ENCODE data around the gene PCP2. TPM values are rescaled to one million over a fixed set of nuclear protein-coding genes. Genes with fewer than 3 reads are reported as not detected.
"Not testable (repeated sequence)": the region's sequence is repeated elsewhere in the genome, so short reads cannot be mapped to it uniquely, and the experiment has no call there.

The PCP2 gene
- total and polyA plus RNA-seq, 2 donors from 2014 or later = 6.1 to 8.9 TPM

GRCh38 chr19:7645656-7646425 is 12.3 kb upstream of the PCP2 start:
- no peaks in the 10 kb centered on the region for H3K9me3 ChIP-seq (ENCODE audit: control insufficient read depth in 2 of 3, insufficient read depth in 1 of 3, low read length in 3 of 3)
- no peak for DNase-seq
- no peaks in the 10 kb centered on the region for H3K4me1 ChIP-seq (ENCODE audit: control insufficient read depth in 2 of 3, insufficient read depth in 2 of 3, low read depth in 1 of 3, low read length in 3 of 3)
- FAIRE-seq = no peak
- no peaks in the 10 kb centered on the region for H3K27me3 ChIP-seq (ENCODE audit: control insufficient read depth, insufficient read depth, low read length)
- no peaks in the 10 kb centered on the region for H3K36me3 ChIP-seq (ENCODE audit: control insufficient read depth in 2 of 3, insufficient read depth in 3 of 3, low read length in 3 of 3)
- intact Hi-C loops (cut with DNase I) = no loop called here
- no peak for TF ChIP-seq CTCF (IDR thresholded peaks at IDR 0.05; ENCODE audit: borderline replicate concordance, extremely low read depth, insufficient read depth)
- H3K9ac ChIP-seq (ENCODE audit: low read length in 3 of 3) = no peak overlapping the region
- no peak overlapping the region for H3K27ac ChIP-seq (ENCODE audit: low read depth in 2 of 2, low read length in 2 of 2)
- no peak overlapping the region for H3K4me3 ChIP-seq (ENCODE audit: low read length in 3 of 3)

GRCh38 chr19:7645163-7645562 is 11.6 kb upstream of the PCP2 start:
- Histone ChIP-seq H3K36me3 (ENCODE audit: control insufficient read depth in 2 of 3, insufficient read depth in 3 of 3, low read length in 3 of 3) (peaks cover 0 to 4% (median 0%) of the 10 kb centered on the region in 3 donors), H3K4me3 (ENCODE audit: low read length in 3 of 3) (no peak overlapping the region), H3K27ac (ENCODE audit: low read depth in 2 of 2, low read length in 2 of 2) (no peak overlapping the region), H3K4me1 (ENCODE audit: control insufficient read depth in 2 of 3, insufficient read depth in 2 of 3, low read depth in 1 of 3, low read length in 3 of 3) (peaks cover 0 to 2% (median 0%) of the 10 kb centered on the region in 3 donors), H3K27me3 (ENCODE audit: control insufficient read depth, insufficient read depth, low read length) (no peaks in the 10 kb centered on the region), H3K9ac (ENCODE audit: low read length in 3 of 3) (no peak overlapping the region), H3K9me3 (ENCODE audit: control insufficient read depth in 2 of 3, insufficient read depth in 1 of 3, low read length in 3 of 3) (no peaks in the 10 kb centered on the region)
- no peak for TF ChIP-seq CTCF (IDR thresholded peaks at IDR 0.05; ENCODE audit: borderline replicate concordance, extremely low read depth, insufficient read depth)
- FAIRE-seq (no peak), DNase-seq (no peak)
- intact Hi-C loops (cut with DNase I) = no loop called here

GRCh38 chr19:7644550-7644877 is 11.0 kb upstream of the PCP2 start:
- Histone ChIP-seq H3K4me1 (ENCODE audit: control insufficient read depth in 2 of 3, insufficient read depth in 2 of 3, low read depth in 1 of 3, low read length in 3 of 3) (peaks cover 0 to 3% (median 0%) of the 10 kb centered on the region in 3 donors), H3K9me3 (ENCODE audit: control insufficient read depth in 2 of 3, insufficient read depth in 1 of 3, low read length in 3 of 3) (no peaks in the 10 kb centered on the region), H3K27me3 (ENCODE audit: control insufficient read depth, insufficient read depth, low read length) (no peaks in the 10 kb centered on the region), H3K4me3 (ENCODE audit: low read length in 3 of 3) (no peak overlapping the region), H3K36me3 (ENCODE audit: control insufficient read depth in 2 of 3, insufficient read depth in 3 of 3, low read length in 3 of 3) (peaks cover 0 to 10% (median 5%) of the 10 kb centered on the region in 3 donors), H3K9ac (ENCODE audit: low read length in 3 of 3) (no peak overlapping the region), H3K27ac (ENCODE audit: low read depth in 2 of 2, low read length in 2 of 2) (no peak overlapping the region)
- intact Hi-C loops (cut with DNase I) = no loop called here
- FAIRE-seq (no peak), DNase-seq (no peak)
- no peak for TF ChIP-seq CTCF (IDR thresholded peaks at IDR 0.05; ENCODE audit: borderline replicate concordance, extremely low read depth, insufficient read depth)

GRCh38 chr19:7643629-7644549 is 10.4 kb upstream of the PCP2 start:
- H3K9ac ChIP-seq (ENCODE audit: low read length in 3 of 3); H3K4me1 ChIP-seq (ENCODE audit: control insufficient read depth in 2 of 3, insufficient read depth in 2 of 3, low read depth in 1 of 3, low read length in 3 of 3); H3K36me3 ChIP-seq (ENCODE audit: control insufficient read depth in 2 of 3, insufficient read depth in 3 of 3, low read length in 3 of 3); DNase-seq; FAIRE-seq; H3K4me3 ChIP-seq (ENCODE audit: low read length in 3 of 3); H3K9me3 ChIP-seq (ENCODE audit: control insufficient read depth in 2 of 3, insufficient read depth in 1 of 3, low read length in 3 of 3); intact Hi-C loops (cut with DNase I); H3K27ac ChIP-seq (ENCODE audit: low read depth in 2 of 2, low read length in 2 of 2); H3K27me3 ChIP-seq (ENCODE audit: control insufficient read depth, insufficient read depth, low read length): not testable (repeated sequence)
